ENCODE data around the gene KCNAB1. TPM values are rescaled to one million over a fixed set of nuclear protein-coding genes. Genes with fewer than 3 reads are reported as not detected.
"Not testable (repeated sequence)": the region's sequence is repeated elsewhere in the genome, so short reads cannot be mapped to it uniquely, and the experiment has no call there.

KCNAB1 gene
- polyA plus RNA-seq, 1 donor from 2014 or later, result 0.26 TPM

- Mint-ChIP-seq H3K9me3 (peaks cover 1 to 4% (median 1%) of the 10 kb centered on the region in 3 donors), H3K27me3 (peaks cover 16% of the 10 kb centered on the region), H3K36me3 (no peaks in the 10 kb centered on the region), H3K27ac (no peak overlapping the region), H3K4me1 (no peaks in the 10 kb centered on the region), H3K4me3 (no peak overlapping the region)
Measured at GRCh38 chr3:156214676-156215075, 94.3 kb downstream of the KCNAB1 start.

- Mint-ChIP-seq H3K9me3 (peaks cover 1 to 4% (median 1%) of the 10 kb centered on the region in 3 donors), H3K36me3 (no peaks in the 10 kb centered on the region), H3K27ac (no peak overlapping the region), H3K27me3 (peaks cover 15% of the 10 kb centered on the region), H3K4me3 (no peak overlapping the region), H3K4me1 (no peaks in the 10 kb centered on the region)
Measured at GRCh38 chr3:156215751-156216150, 95.4 kb downstream of the KCNAB1 start.

GRCh38 chr3:156216216-156216615 is 95.8 kb downstream of the KCNAB1 start:
- Mint-ChIP-seq H3K9me3 (peaks cover 1 to 4% (median 3%) of the 10 kb centered on the region in 3 donors), H3K4me3 (no peak overlapping the region)

GRCh38 chr3:156216852-156217251 is 96.5 kb downstream of the KCNAB1 start:
- Mint-ChIP-seq H3K4me1 (no peaks in the 10 kb centered on the region), H3K27me3 (peaks cover 18% of the 10 kb centered on the region), H3K27ac (no peak overlapping the region), H3K4me3 (no peak overlapping the region), H3K9me3 (peaks cover 1 to 4% (median 3%) of the 10 kb centered on the region in 3 donors), H3K36me3 (no peaks in the 10 kb centered on the region)

More at GRCh38 chr3:156216216-156216615, 95.8 kb downstream of the KCNAB1 start:
- Mint-ChIP-seq H3K27me3 (peaks cover 15% of the 10 kb centered on the region), H3K36me3 (no peaks in the 10 kb centered on the region), H3K4me1 (no peaks in the 10 kb centered on the region), H3K27ac (no peak overlapping the region)

- H3K27ac Mint-ChIP-seq, result no peak overlapping the region
- no peak overlapping the region for H3K4me3 Mint-ChIP-seq
- H3K27me3 Mint-ChIP-seq, result peaks cover 15% of the 10 kb centered on the region
- H3K4me1 Mint-ChIP-seq, result no peaks in the 10 kb centered on the region
- no peaks in the 10 kb centered on the region for H3K36me3 Mint-ChIP-seq
- peaks cover 1 to 4% (median 3%) of the 10 kb centered on the region in 3 donors for H3K9me3 Mint-ChIP-seq
Measured at GRCh38 chr3:156217674-156218352, 97.4 kb downstream of the KCNAB1 start.

- Mint-ChIP-seq H3K27me3 (peaks cover 15% of the 10 kb centered on the region), H3K4me1 (no peaks in the 10 kb centered on the region), H3K4me3 (no peak overlapping the region), H3K9me3 (peaks cover 1 to 4% (median 3%) of the 10 kb centered on the region in 3 donors), H3K27ac (no peak overlapping the region), H3K36me3 (no peaks in the 10 kb centered on the region)
Measured at GRCh38 chr3:156218353-156218744, 98.0 kb downstream of the KCNAB1 start.

- H3K27me3 Mint-ChIP-seq, result peaks cover 17% of the 10 kb centered on the region
- H3K4me1 Mint-ChIP-seq, H3K4me3 Mint-ChIP-seq, H3K9me3 Mint-ChIP-seq, H3K27ac Mint-ChIP-seq, H3K36me3 Mint-ChIP-seq: not testable (repeated sequence)
Measured at GRCh38 chr3:156222381-156222780, 102.0 kb downstream of the KCNAB1 start.

GRCh38 chr3:156224046-156224445 is 103.7 kb downstream of the KCNAB1 start:
- not testable (repeated sequence) for H3K4me1 Mint-ChIP-seq, H3K4me3 Mint-ChIP-seq, H3K9me3 Mint-ChIP-seq, H3K36me3 Mint-ChIP-seq
- Mint-ChIP-seq H3K27me3 (peaks cover 17% of the 10 kb centered on the region), H3K27ac (peak overlapping the region in 1 of 3 donors; percentile 68)

GRCh38 chr3:156226676-156227420 is 106.5 kb downstream of the KCNAB1 start:
- peaks cover 10% of the 10 kb centered on the region for H3K27me3 Mint-ChIP-seq
- H3K36me3 Mint-ChIP-seq, result no peaks in the 10 kb centered on the region
- no peaks in the 10 kb centered on the region for H3K4me1 Mint-ChIP-seq
- H3K27ac Mint-ChIP-seq, result no peak overlapping the region
- H3K9me3 Mint-ChIP-seq, result no peaks in the 10 kb centered on the region
- H3K4me3 Mint-ChIP-seq, result no peak overlapping the region

- Mint-ChIP-seq H3K27me3 (peaks cover 8% of the 10 kb centered on the region), H3K4me3 (no peak overlapping the region), H3K36me3 (no peaks in the 10 kb centered on the region), H3K4me1 (no peaks in the 10 kb centered on the region), H3K9me3 (no peaks in the 10 kb centered on the region), H3K27ac (no peak overlapping the region)
Measured at GRCh38 chr3:156227704-156228103, 107.3 kb downstream of the KCNAB1 start.

- Mint-ChIP-seq H3K4me3 (no peak overlapping the region), H3K9me3 (no peaks in the 10 kb centered on the region), H3K4me1 (no peaks in the 10 kb centered on the region), H3K36me3 (no peaks in the 10 kb centered on the region), H3K27ac (no peak overlapping the region), H3K27me3 (peaks cover 6% of the 10 kb centered on the region)
Measured at GRCh38 chr3:156230278-156230900, 110.0 kb downstream of the KCNAB1 start.

- not testable (repeated sequence) for H3K36me3 Mint-ChIP-seq, H3K4me1 Mint-ChIP-seq, H3K27ac Mint-ChIP-seq, H3K9me3 Mint-ChIP-seq, H3K4me3 Mint-ChIP-seq, H3K27me3 Mint-ChIP-seq
Measured at GRCh38 chr3:156231221-156231620, 110.8 kb downstream of the KCNAB1 start.

- no peaks in the 10 kb centered on the region for H3K4me1 Mint-ChIP-seq
- no peak overlapping the region for H3K27ac Mint-ChIP-seq
- H3K4me3 Mint-ChIP-seq, result no peak overlapping the region
- no peaks in the 10 kb centered on the region for H3K9me3 Mint-ChIP-seq
- H3K36me3 Mint-ChIP-seq, result no peaks in the 10 kb centered on the region
- peaks cover 10% of the 10 kb centered on the region for H3K27me3 Mint-ChIP-seq
Measured at GRCh38 chr3:156233876-156234275, 113.5 kb downstream of the KCNAB1 start.

- Mint-ChIP-seq H3K36me3 (no peaks in the 10 kb centered on the region), H3K4me1 (no peaks in the 10 kb centered on the region), H3K4me3 (no peak overlapping the region), H3K9me3 (no peaks in the 10 kb centered on the region), H3K27ac (no peak overlapping the region), H3K27me3 (peaks cover 10% of the 10 kb centered on the region)
Measured at GRCh38 chr3:156236556-156237260, 116.3 kb downstream of the KCNAB1 start.

- Mint-ChIP-seq H3K4me3 (no peak overlapping the region), H3K36me3 (no peaks in the 10 kb centered on the region), H3K27ac (no peak overlapping the region), H3K4me1 (no peaks in the 10 kb centered on the region), H3K9me3 (no peaks in the 10 kb centered on the region), H3K27me3 (peaks cover 10% of the 10 kb centered on the region)
Measured at GRCh38 chr3:156240642-156241041, 120.3 kb downstream of the KCNAB1 start.

Measured in IgD-negative memory B cell (primary cell).